Lower leg skin (tissue), 3 donors: ENCODE results near the gene NFIX.

ENCODE experiments used
- POLR2A ChIP-seq, 2 donors: fragments of 450-650 bp; IDR thresholded peaks; one replicate each; pipeline ENCODE4 v1.6.1; 2016 to 2017; ENCODE audit warnings: antibody characterized with exemption in 2 of 2, mild to moderate bottlenecking in 1 of 2, moderate library complexity in 1 of 2
- TF ChIP-seq, protein P1 (sequence below), 3 donors: fragments of 450-650 bp; IDR thresholded peaks; one replicate each; pipeline ENCODE4 v1.5.1; 2016; ENCODE audit warnings: antibody characterized with exemption in 3 of 3, mild to moderate bottlenecking in 3 of 3, moderate library complexity in 2 of 3

- TF ChIP-seq, protein P1, sequence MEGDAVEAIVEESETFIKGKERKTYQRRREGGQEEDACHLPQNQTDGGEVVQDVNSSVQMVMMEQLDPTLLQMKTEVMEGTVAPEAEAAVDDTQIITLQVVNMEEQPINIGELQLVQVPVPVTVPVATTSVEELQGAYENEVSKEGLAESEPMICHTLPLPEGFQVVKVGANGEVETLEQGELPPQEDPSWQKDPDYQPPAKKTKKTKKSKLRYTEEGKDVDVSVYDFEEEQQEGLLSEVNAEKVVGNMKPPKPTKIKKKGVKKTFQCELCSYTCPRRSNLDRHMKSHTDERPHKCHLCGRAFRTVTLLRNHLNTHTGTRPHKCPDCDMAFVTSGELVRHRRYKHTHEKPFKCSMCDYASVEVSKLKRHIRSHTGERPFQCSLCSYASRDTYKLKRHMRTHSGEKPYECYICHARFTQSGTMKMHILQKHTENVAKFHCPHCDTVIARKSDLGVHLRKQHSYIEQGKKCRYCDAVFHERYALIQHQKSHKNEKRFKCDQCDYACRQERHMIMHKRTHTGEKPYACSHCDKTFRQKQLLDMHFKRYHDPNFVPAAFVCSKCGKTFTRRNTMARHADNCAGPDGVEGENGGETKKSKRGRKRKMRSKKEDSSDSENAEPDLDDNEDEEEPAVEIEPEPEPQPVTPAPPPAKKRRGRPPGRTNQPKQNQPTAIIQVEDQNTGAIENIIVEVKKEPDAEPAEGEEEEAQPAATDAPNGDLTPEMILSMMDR (IDR thresholded peaks at IDR 0.05): no peak
- TF ChIP-seq POLR2A (IDR thresholded peaks at IDR 0.05): no peak
These were observed 52.1 kb downstream of the NFIX start for GRCh38 chr19:13047374-13047773.
